OCI-LY7 (cell line): Measurements from ENCODE around the gene KIF14. TPM values are rescaled to one million over a fixed set of nuclear protein-coding genes. Genes with fewer than 3 reads are reported as not detected.

ENCODE experiments used
- BruUV-seq: library from RNA; stranded (reverse); fragments of 400-500 nt; replicated peaks from 2 replicates; lab custom pipeline; 2021; lab: Mats Ljungman, UMichigan
- CTCF ChIA-PET: fragments of 300-600 bp; sonication (Branson Sonifier 250); formaldehyde crosslinking; loops from one replicate; lab custom pipeline; 2022; ENCODE audit warnings: antibody characterized with exemption; ENCODE audit not compliant: unreplicated experiment; lab: Charles Lee
- POLR2A ChIA-PET: fragments of 300-600 bp; sonication (Branson Sonifier 250); formaldehyde crosslinking; loops from one replicate; lab custom pipeline; 2022; ENCODE audit warnings: antibody characterized with exemption; lab: Charles Lee
- DNase-seq: peaks from one replicate; pipeline ENCODE4 v3.0.0-alpha.2; 2015; ENCODE audit warnings: low spot score
- H2AFZ ChIP-seq: fragments of 200-600 bp; sonication (generic), shearing (Covaris generic); 2 replicates; pipeline ENCODE4 v1.6.1; 2014; ENCODE audit warnings: mild to moderate bottlenecking, antibody characterized with exemption, low read length, moderate library complexity
- H3K27ac ChIP-seq: fragments of 200-600 bp; sonication (generic); 2 replicates; pipeline ENCODE4 v1.5.1; 2014; ENCODE audit warnings: mixed run types, low read depth, mild to moderate bottlenecking, moderate library complexity, low read length, inconsistent platforms; ENCODE audit not compliant: poor library complexity, severe bottlenecking
- H3K36me3 ChIP-seq: fragments of 200-600 bp; sonication (generic); 2 replicates; pipeline ENCODE4 v1.6.1; 2014; ENCODE audit warnings: mild to moderate bottlenecking, antibody characterized with exemption, low read length, moderate library complexity, mixed read lengths; ENCODE audit not compliant: insufficient read depth
- H3K4me1 ChIP-seq: fragments of 200-600 bp; sonication (generic); 2 replicates; pipeline ENCODE4 v1.5.1; 2014; ENCODE audit warnings: mild to moderate bottlenecking, low read length; ENCODE audit not compliant: insufficient read depth, poor library complexity, severe bottlenecking
- H3K4me2 ChIP-seq: fragments of 200-600 bp; sonication (generic); 2 replicates; pipeline ENCODE4 v1.6.1; 2014; ENCODE audit warnings: mild to moderate bottlenecking, low read length
- H3K4me3 ChIP-seq: fragments of 200-600 bp; sonication (generic); 2 replicates; pipeline ENCODE4 v1.5.1; 2014; ENCODE audit warnings: mild to moderate bottlenecking, low read depth, low read length; ENCODE audit not compliant: poor library complexity, severe bottlenecking
- H3K79me2 ChIP-seq: fragments of 200-600 bp; sonication (generic); 2 replicates; pipeline ENCODE4 v1.6.1; 2016; ENCODE audit warnings: low read depth, mild to moderate bottlenecking, low read length, moderate library complexity, mixed read lengths; ENCODE audit not compliant: insufficient read depth
- H3K9me2 ChIP-seq: fragments of 200-600 bp; sonication (generic); 2 replicates; pipeline ENCODE4 v1.6.1; 2016; ENCODE audit warnings: mild to moderate bottlenecking, low read length, mixed read lengths; ENCODE audit not compliant: insufficient read depth
- H3K9me3 ChIP-seq: fragments of 200-600 bp; sonication (generic); 2 replicates; pipeline ENCODE4 v1.6.1; 2014; ENCODE audit warnings: mild to moderate bottlenecking, mixed run types, low read length, mixed read lengths
- H4K20me1 ChIP-seq: fragments of 200-600 bp; sonication (generic); 2 replicates; pipeline ENCODE4 v1.6.1; 2014; ENCODE audit warnings: mild to moderate bottlenecking, antibody characterized with exemption, low read length, moderate library complexity, mixed read lengths; ENCODE audit not compliant: insufficient read depth
- CTCF ChIP-seq: fragments of 200-600 bp; sonication (generic); conservative IDR thresholded peaks from 2 replicates; pipeline ENCODE4 v1.5.1; 2014; ENCODE audit warnings: mild to moderate bottlenecking, antibody characterized with exemption, low read length, moderate library complexity, mixed read lengths
- EZH2phosphoT487 ChIP-seq: fragments of 200-600 bp; sonication (generic); IDR thresholded peaks from 2 replicates; pipeline ENCODE4 v1.6.1; 2018; ENCODE audit warnings: low read depth, borderline replicate concordance, mild to moderate bottlenecking, mixed run types, antibody characterized with exemption, low read length, moderate library complexity, mixed read lengths
- intact Hi-C: fragments of 100-400 bp; cut with micrococcal nuclease; formaldehyde crosslinking; loops from one replicate; pipeline ENCODE4 v1.10.0; 2022; ENCODE audit not compliant: unreplicated experiment
- total RNA-seq, 2 experiments: library from RNA; depleted of rRNA in 1 of 2; stranded (reverse); fragments of >200 nt in 1 of 2; shearing (Covaris generic) in 1 of 2; gene quantifications; 2 replicates each; pipeline ENCODE4 v1.2.3, GENCODE V29; 2014 to 2022

KIF14 gene
- total RNA-seq, 2 experiments from 2014 or later, result 15.0 to 20.1 TPM

DNA sequence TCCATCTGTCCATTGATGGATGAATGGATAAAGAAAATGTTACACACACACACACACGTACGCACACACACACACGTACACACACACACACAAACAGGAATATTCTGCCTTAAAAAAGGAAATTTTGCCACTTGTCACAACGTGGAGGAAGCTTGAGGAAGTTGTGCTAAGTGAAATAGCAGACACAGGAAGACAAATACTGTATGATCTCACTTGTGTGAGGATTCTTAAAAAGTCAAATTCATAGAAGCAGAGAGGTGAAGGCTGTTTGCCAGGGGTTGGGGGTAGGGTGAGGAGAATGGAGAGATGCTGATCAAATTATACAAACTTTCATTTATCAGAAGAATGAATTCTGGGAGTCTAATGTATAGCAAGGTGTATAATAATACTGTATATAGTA is 73.2 kb downstream of the KIF14 start:
- Histone ChIP-seq H3K4me1 (peaks cover 12% of the 10 kb centered on the region), H2AFZ (no peak overlapping the region), H3K4me2 (no peak overlapping the region), H3K9me2 (no peaks in the 10 kb centered on the region), H3K27ac (no peak overlapping the region), H3K36me3 (no peaks in the 10 kb centered on the region; the same call in 1 of the 2 replicates), H4K20me1 (no peaks in the 10 kb centered on the region), H3K4me3 (no peak overlapping the region), H3K79me2 (no peaks in the 10 kb centered on the region), H3K9me3 (no peaks in the 10 kb centered on the region)
- TF ChIP-seq CTCF (no peak), EZH2phosphoT487 (no peak)
- ChIA-PET CTCF (interaction anchor here (1.3 kb wide), 1 partner anchor 10 kb away, joined by 3 read pairs; no protein-coding TSS in a partner anchor), POLR2A (no interaction called here)
- DNase-seq, result no peak
- no TSS peak for BruUV-seq
- intact Hi-C loops, result no loop called here

GRCh38 chr1:200546577-200546976 is 74.0 kb downstream of the KIF14 start:
- Histone ChIP-seq H3K79me2 (no peaks in the 10 kb centered on the region), H3K36me3 (no peaks in the 10 kb centered on the region; the same call in 1 of the 2 replicates), H3K9me3 (no peaks in the 10 kb centered on the region), H2AFZ (no peak overlapping the region), H3K4me3 (no peak overlapping the region), H3K4me1 (peaks cover 12% of the 10 kb centered on the region), H3K4me2 (no peak overlapping the region), H3K9me2 (no peaks in the 10 kb centered on the region), H3K27ac (no peak overlapping the region), H4K20me1 (no peaks in the 10 kb centered on the region)
- no TSS peak for BruUV-seq
- DNase-seq, result no peak
- CTCF ChIA-PET, result interaction anchor here (1.3 kb wide), 1 partner anchor 9 kb away, joined by 3 read pairs; no protein-coding TSS in a partner anchor
- intact Hi-C loops, result no loop called here
- no peak for TF ChIP-seq EZH2phosphoT487
- TF ChIP-seq CTCF, result no peak
- POLR2A ChIA-PET, result no interaction called here

DNA sequence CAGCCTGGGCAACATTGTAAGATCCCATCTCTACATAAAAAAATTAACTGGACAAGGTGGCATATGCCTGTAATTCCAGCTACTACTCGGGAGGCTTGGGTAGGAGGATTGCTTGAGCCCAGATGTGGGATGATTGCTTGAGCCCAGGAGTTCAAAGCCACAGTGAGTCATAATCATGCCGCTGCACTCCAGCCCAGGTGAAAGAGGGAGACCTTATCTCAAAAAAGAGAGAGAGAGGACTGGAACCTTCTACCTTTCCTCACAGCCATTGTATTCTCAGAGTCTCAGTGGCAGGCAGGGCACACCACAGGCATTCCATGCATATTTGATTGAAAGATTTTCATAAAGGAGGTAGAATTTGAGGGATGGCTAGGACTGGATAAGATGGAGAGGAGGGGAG is 78.4 kb downstream of the KIF14 start:
- no TSS peak for BruUV-seq
- no peaks in the 10 kb centered on the region for H3K9me3 ChIP-seq
- CTCF ChIA-PET, result no interaction called here
- no peaks in the 10 kb centered on the region for H3K36me3 ChIP-seq
- intact Hi-C loops, result no loop called here
- H3K4me3 ChIP-seq, result no peak overlapping the region
- POLR2A ChIA-PET, result interaction anchor here (0.6 kb wide), 1 partner anchor 13 kb away, joined by 3 read pairs; no protein-coding TSS in a partner anchor
- H3K4me2 ChIP-seq, result no peak overlapping the region
- H3K9me2 ChIP-seq, result no peaks in the 10 kb centered on the region
- H4K20me1 ChIP-seq, result no peaks in the 10 kb centered on the region
- no peak overlapping the region for H2AFZ ChIP-seq
- H3K79me2 ChIP-seq, result no peaks in the 10 kb centered on the region
- DNase-seq, result no peak
- peaks cover 9% of the 10 kb centered on the region for H3K4me1 ChIP-seq
- TF ChIP-seq CTCF, result no peak
- TF ChIP-seq EZH2phosphoT487, result no peak
- no peak overlapping the region for H3K27ac ChIP-seq
